ENCODE data around the gene MRPL27.

MRPL27 gene

GRCh38 chr17:50329716-50330115 is 43.3 kb downstream of the MRPL27 start:
- Histone ChIP-seq H3K9me3 (no peaks in the 10 kb centered on the region), H3K4me1 (no peaks in the 10 kb centered on the region), H3K36me3 (no peaks in the 10 kb centered on the region), H3K27me3 (peaks cover 9% of the 10 kb centered on the region; the same call in 1 of the 2 replicates), H3K4me3 (ENCODE audit: low read depth, low read length) (no peak overlapping the region)
- TF ChIP-seq CTCF (IDR thresholded peaks at IDR 0.05; ENCODE audit: low read depth, low read length): no peak
- no peak for DNase-seq

GRCh38 chr17:50328363-50329325 is 44.3 kb downstream of the MRPL27 start:
- Histone ChIP-seq H3K4me3 (ENCODE audit: low read depth, low read length) (no peak overlapping the region), H3K9me3 (no peaks in the 10 kb centered on the region), H3K36me3 (no peaks in the 10 kb centered on the region), H3K4me1 (no peaks in the 10 kb centered on the region), H3K27me3 (peaks cover 9% of the 10 kb centered on the region; the same call in 1 of the 2 replicates)
- TF ChIP-seq CTCF (IDR thresholded peaks at IDR 0.05; ENCODE audit: low read depth, low read length): no peak
- DNase-seq: no peak

- no peaks in the 10 kb centered on the region for H3K4me1 ChIP-seq
- DNase-seq: no peak
Measured at GRCh38 chr17:50326831-50327364, 46.1 kb downstream of the MRPL27 start.

GRCh38 chr17:50325906-50326305 is 47.1 kb downstream of the MRPL27 start:
- TF ChIP-seq CTCF (IDR thresholded peaks at IDR 0.05; ENCODE audit: low read depth, low read length): no peak
- Histone ChIP-seq H3K4me3 (ENCODE audit: low read depth, low read length) (no peak overlapping the region), H3K36me3 (no peaks in the 10 kb centered on the region), H3K9me3 (no peaks in the 10 kb centered on the region), H3K4me1 (no peaks in the 10 kb centered on the region), H3K27me3 (no peaks in the 10 kb centered on the region)
- DNase-seq: no peak

More at GRCh38 chr17:50326831-50327364, 46.1 kb downstream of the MRPL27 start:
- no peaks in the 10 kb centered on the region for H3K36me3 ChIP-seq
- no peaks in the 10 kb centered on the region for H3K9me3 ChIP-seq
- no peak overlapping the region for H3K4me3 ChIP-seq (ENCODE audit: low read depth, low read length)
- TF ChIP-seq CTCF (IDR thresholded peaks at IDR 0.05; ENCODE audit: low read depth, low read length): no peak
- H3K27me3 ChIP-seq: no peaks in the 10 kb centered on the region

GRCh38 chr17:50323060-50323459 is 49.9 kb downstream of the MRPL27 start:
- no peak for DNase-seq
- Histone ChIP-seq H3K4me3 (ENCODE audit: low read depth, low read length) (no peak overlapping the region), H3K27me3 (no peaks in the 10 kb centered on the region), H3K4me1 (no peaks in the 10 kb centered on the region), H3K9me3 (no peaks in the 10 kb centered on the region), H3K36me3 (no peaks in the 10 kb centered on the region)
- TF ChIP-seq CTCF (IDR thresholded peaks at IDR 0.05; ENCODE audit: low read depth, low read length): no peak

GRCh38 chr17:50322271-50322670 is 50.7 kb downstream of the MRPL27 start:
- DNase-seq: no peak
- no peaks in the 10 kb centered on the region for H3K9me3 ChIP-seq

More at GRCh38 chr17:50322271-50322670, 50.7 kb downstream of the MRPL27 start:
- no peaks in the 10 kb centered on the region for H3K4me1 ChIP-seq
- H3K36me3 ChIP-seq: no peaks in the 10 kb centered on the region
- H3K4me3 ChIP-seq (ENCODE audit: low read depth, low read length): no peak overlapping the region
- no peak for TF ChIP-seq CTCF (IDR thresholded peaks at IDR 0.05; ENCODE audit: low read depth, low read length)
- no peaks in the 10 kb centered on the region for H3K27me3 ChIP-seq

Data from BE2C (cell line).